A549 (cell line): Measurements from ENCODE around the gene MAVS. TPM values are rescaled to one million over a fixed set of nuclear protein-coding genes. Genes with fewer than 3 reads are reported as not detected.

Experiments used
- ATAC-seq, 2 experiments: fragments of 200-7000 bp in 1 of 2; fragments of >200 bp in 1 of 2; cut with Nextera tagmentation in 1 of 2; cut with Tn5 transposase in 1 of 2; 3 replicates each; pipeline versions ENCODE4 v1.8.0 to v1.9.1; 2018 to 2020; ENCODE audit warnings: mild to moderate bottlenecking in 1 of 2, moderate library complexity in 1 of 2
- CTCF ChIA-PET: fragments of 300-600 bp; sonication (Branson Sonifier 250); formaldehyde crosslinking; extraction: SDS; loops from one replicate; lab custom pipeline; 2021; ENCODE audit warnings: antibody characterized with exemption, inconsistent platforms; lab: Yijun Ruan, JAX
- POLR2A ChIA-PET: fragments of 350-600 bp; formaldehyde crosslinking; extraction: SDS; loops from one replicate; lab custom pipeline; 2021; ENCODE audit warnings: antibody characterized with exemption, inconsistent platforms; lab: Yijun Ruan, JAX
- DNase-seq, 2 experiments: peaks; one replicate each; pipeline versions ENCODE4 v3.0.0 to v3.0.0-alpha.2; 2011 to 2016; ENCODE audit warnings: low read depth in 1 of 2, low spot score in 1 of 2
- FAIRE-seq: peaks from 2 replicates; lab custom pipeline; 2011; peaks lifted over from hg19 to GRCh38; lab: Jason Lieb, UNC
- H3K27ac ChIP-seq, 2 experiments: fragments of >200 bp; sonication (Bioruptor Twin); formaldehyde crosslinking; 3 replicates each; pipeline ENCODE4 v1.5.1; 2016 to 2017
- H3K4me1 ChIP-seq: fragments of >200 bp; sonication (Bioruptor Twin); formaldehyde crosslinking; 3 replicates; pipeline ENCODE4 v1.6.1; 2016
- H3K4me2 ChIP-seq: fragments of >200 bp; sonication (Bioruptor Twin); formaldehyde crosslinking; 3 replicates; pipeline ENCODE4 v1.6.1; 2016
- H3K4me3 ChIP-seq: fragments of >200 bp; sonication (Bioruptor Twin); formaldehyde crosslinking; 3 replicates; pipeline ENCODE4 v1.5.1; 2016
- H3K9me3 ChIP-seq: fragments of >200 bp; sonication (Bioruptor Twin); formaldehyde crosslinking; 3 replicates; pipeline ENCODE4 v1.6.1; 2016
- BHLHE40 ChIP-seq: IDR thresholded peaks from 2 replicates; pipeline ENCODE4 v1.6.1; 2012; ENCODE audit warnings: low read depth, low read length, inconsistent platforms
- CBX8 ChIP-seq: fragments of 200-600 bp; sonication (generic); IDR thresholded peaks from 2 replicates; pipeline ENCODE4 v1.6.1; 2016
- EP300 ChIP-seq, 2 experiments: fragments of >200 bp; sonication (Bioruptor Twin); formaldehyde crosslinking; IDR thresholded peaks; 2 replicates in 1 of 2; 3 replicates in 1 of 2; pipeline ENCODE4 v1.6.1; 2016 to 2017
- ESRRA ChIP-seq: fragments of 150-350 bp; IDR thresholded peaks from 2 replicates; pipeline ENCODE4 v1.6.1; 2014; ENCODE audit warnings: mild to moderate bottlenecking, low read length, borderline replicate concordance
- FOSL2 ChIP-seq, 2 experiments: fragments of 450-650 bp in 1 of 2; fragments of >200 bp in 1 of 2; sonication (Bioruptor Twin) in 1 of 2; formaldehyde crosslinking; IDR thresholded peaks; 2 replicates each; pipeline versions ENCODE4 v1.5.0 to v1.6.1; 2016 to 2020; ENCODE audit warnings: mild to moderate bottlenecking in 1 of 2, moderate library complexity in 1 of 2
- FOXS1 ChIP-seq: fragments of 250-450 bp; sonication (Bioruptor Pico); IDR thresholded peaks from 2 replicates; pipeline ENCODE4 v1.5.0; 2020; ENCODE audit warnings: mild to moderate bottlenecking, moderate library complexity
- GATA3 ChIP-seq: IDR thresholded peaks from 2 replicates; pipeline ENCODE4 v1.6.1; 2012; ENCODE audit warnings: borderline replicate concordance
- HDAC2 ChIP-seq: fragments of 200-600 bp; sonication (generic); IDR thresholded peaks from 2 replicates; pipeline ENCODE4 v1.6.1; 2016
- HOXA7 ChIP-seq: fragments of 250-450 bp; sonication (Bioruptor Pico); IDR thresholded peaks from 2 replicates; pipeline ENCODE4 v1.5.0; 2020; ENCODE audit warnings: mild to moderate bottlenecking, moderate library complexity
- HOXB5 ChIP-seq: fragments of 250-450 bp; sonication (Bioruptor Pico); IDR thresholded peaks from 2 replicates; pipeline ENCODE4 v1.5.0; 2020; ENCODE audit warnings: mild to moderate bottlenecking, moderate library complexity
- KDM1A ChIP-seq: fragments of 200-600 bp; sonication (generic); IDR thresholded peaks from 2 replicates; pipeline ENCODE4 v1.6.1; 2016; ENCODE audit warnings: low read depth, mild to moderate bottlenecking
- MAX ChIP-seq: IDR thresholded peaks from 2 replicates; pipeline ENCODE4 v1.6.1; 2012
- MYC ChIP-seq: IDR thresholded peaks from 2 replicates; pipeline ENCODE4 v1.6.1; 2012; ENCODE audit warnings: mild to moderate bottlenecking, inconsistent platforms, low read length, improper control_type of control experiment, borderline replicate concordance
- POLR2A ChIP-seq: IDR thresholded peaks from 2 replicates; pipeline ENCODE4 v1.6.1; 2012; ENCODE audit warnings: mild to moderate bottlenecking, low read length
- RARB ChIP-seq: fragments of 250-450 bp; sonication (Bioruptor Pico); IDR thresholded peaks from 2 replicates; pipeline ENCODE4 v1.8.0; 2021; ENCODE audit warnings: mild to moderate bottlenecking, moderate library complexity
- RNF2 ChIP-seq: fragments of 200-600 bp; sonication (generic); IDR thresholded peaks from 2 replicates; pipeline ENCODE4 v1.6.1; 2016; ENCODE audit warnings: low read depth, mild to moderate bottlenecking, antibody characterized with exemption, moderate library complexity, borderline replicate concordance
- SMC3 ChIP-seq: fragments of >200 bp; sonication (Bioruptor Twin); formaldehyde crosslinking; IDR thresholded peaks from 3 replicates; pipeline ENCODE4 v1.6.1; 2018; ENCODE audit warnings: inconsistent platforms
- TP53 ChIP-seq: fragments of 250-450 bp; sonication (Bioruptor Pico); IDR thresholded peaks from 2 replicates; pipeline ENCODE4 v1.5.0; 2021; ENCODE audit warnings: mild to moderate bottlenecking, moderate library complexity
- ZC3H11A ChIP-seq: fragments of 450-650 bp; IDR thresholded peaks from 2 replicates; pipeline ENCODE4 v1.6.1; 2014; ENCODE audit warnings: antibody characterized with exemption, mild to moderate bottlenecking
- ZSCAN20 ChIP-seq: fragments of 250-450 bp; sonication (Bioruptor Pico); IDR thresholded peaks from 2 replicates; pipeline ENCODE4 v1.8.0; 2022; ENCODE audit warnings: mild to moderate bottlenecking, moderate library complexity
- WGBS: methylation state at CpG from one replicate; pipeline ENCODE4 v1.1.6; 2017; ENCODE audit errors: missing lambda C conversion rate; 5-methylcytosine and 5-hydroxymethylcytosine counted together
- polyA plus RNA-seq, 4 experiments: library from polyadenylated mRNA; depleted of rRNA in 3 of 4; stranded (reverse); fragments of >200 nt; fragmentation: RNase III in 1 of 4; extraction: RNeasy Plus Mini Kit Qiagen cat#74134 plus additional on column Dnase treatment in 1 of 4; gene quantifications; 2 replicates in 3 of 4; 3 replicates in 1 of 4; pipeline ENCODE4 v1.2.3, GENCODE V29; 2011 to 2017
- TF ChIP-seq, protein P1 (sequence below): fragments of >200 bp; sonication (Bioruptor Twin); formaldehyde crosslinking; IDR thresholded peaks from 3 replicates; pipeline ENCODE4 v1.5.1; 2016
- TF ChIP-seq, protein P2 (sequence below): fragments of 250-450 bp; sonication (Bioruptor Pico); IDR thresholded peaks from 2 replicates; pipeline ENCODE4 v1.5.0; 2021; ENCODE audit warnings: mild to moderate bottlenecking, moderate library complexity, borderline replicate concordance

The MAVS gene
- polyA plus RNA-seq, 2 of the 4 experiments (the other 2 are of a cell fraction) = 18.9 to 31.0 TPM

DNA sequence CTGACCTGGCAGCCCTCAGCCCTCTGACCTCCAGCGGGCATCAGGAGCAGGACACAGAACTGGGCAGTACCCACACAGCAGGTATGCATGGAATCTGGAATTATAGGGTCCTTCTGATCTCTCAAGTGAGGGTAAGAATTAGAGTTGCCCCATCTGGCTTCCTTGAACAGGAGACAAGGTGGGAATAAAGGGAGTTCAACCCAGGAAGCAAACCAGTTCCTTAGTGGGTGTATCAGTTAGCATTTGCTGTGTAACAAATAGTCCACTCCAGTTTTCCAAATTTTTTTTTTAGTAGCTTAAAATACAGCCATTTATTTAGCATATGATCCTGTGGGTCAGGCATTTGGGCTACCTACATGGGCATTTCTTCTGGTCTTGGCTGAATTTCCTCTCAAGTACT lies 15.7 kb downstream of the MAVS start (continued):
- TF ChIP-seq HOXA7 = no peak

GRCh38 chr20:3863317-3863716 lies 16.7 kb downstream of the MAVS start:
- TF ChIP-seq BHLHE40 (no peak), FOSL2 (IDR thresholded peaks at IDR 0.05) (no peak), FOSL2 (CRISPR knock-in tag; IDR thresholded peaks at IDR 0.05) (no peak), FOXS1 (CRISPR knock-in tag) (no peak), EP300 (IDR thresholded peaks at IDR 0.05) (no peak), RARB (CRISPR knock-in tag) (no peak), RNF2 (no peak), MAX (no peak)
- TF ChIP-seq, protein P1, sequence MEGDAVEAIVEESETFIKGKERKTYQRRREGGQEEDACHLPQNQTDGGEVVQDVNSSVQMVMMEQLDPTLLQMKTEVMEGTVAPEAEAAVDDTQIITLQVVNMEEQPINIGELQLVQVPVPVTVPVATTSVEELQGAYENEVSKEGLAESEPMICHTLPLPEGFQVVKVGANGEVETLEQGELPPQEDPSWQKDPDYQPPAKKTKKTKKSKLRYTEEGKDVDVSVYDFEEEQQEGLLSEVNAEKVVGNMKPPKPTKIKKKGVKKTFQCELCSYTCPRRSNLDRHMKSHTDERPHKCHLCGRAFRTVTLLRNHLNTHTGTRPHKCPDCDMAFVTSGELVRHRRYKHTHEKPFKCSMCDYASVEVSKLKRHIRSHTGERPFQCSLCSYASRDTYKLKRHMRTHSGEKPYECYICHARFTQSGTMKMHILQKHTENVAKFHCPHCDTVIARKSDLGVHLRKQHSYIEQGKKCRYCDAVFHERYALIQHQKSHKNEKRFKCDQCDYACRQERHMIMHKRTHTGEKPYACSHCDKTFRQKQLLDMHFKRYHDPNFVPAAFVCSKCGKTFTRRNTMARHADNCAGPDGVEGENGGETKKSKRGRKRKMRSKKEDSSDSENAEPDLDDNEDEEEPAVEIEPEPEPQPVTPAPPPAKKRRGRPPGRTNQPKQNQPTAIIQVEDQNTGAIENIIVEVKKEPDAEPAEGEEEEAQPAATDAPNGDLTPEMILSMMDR = no peak
- TF ChIP-seq, protein P2, sequence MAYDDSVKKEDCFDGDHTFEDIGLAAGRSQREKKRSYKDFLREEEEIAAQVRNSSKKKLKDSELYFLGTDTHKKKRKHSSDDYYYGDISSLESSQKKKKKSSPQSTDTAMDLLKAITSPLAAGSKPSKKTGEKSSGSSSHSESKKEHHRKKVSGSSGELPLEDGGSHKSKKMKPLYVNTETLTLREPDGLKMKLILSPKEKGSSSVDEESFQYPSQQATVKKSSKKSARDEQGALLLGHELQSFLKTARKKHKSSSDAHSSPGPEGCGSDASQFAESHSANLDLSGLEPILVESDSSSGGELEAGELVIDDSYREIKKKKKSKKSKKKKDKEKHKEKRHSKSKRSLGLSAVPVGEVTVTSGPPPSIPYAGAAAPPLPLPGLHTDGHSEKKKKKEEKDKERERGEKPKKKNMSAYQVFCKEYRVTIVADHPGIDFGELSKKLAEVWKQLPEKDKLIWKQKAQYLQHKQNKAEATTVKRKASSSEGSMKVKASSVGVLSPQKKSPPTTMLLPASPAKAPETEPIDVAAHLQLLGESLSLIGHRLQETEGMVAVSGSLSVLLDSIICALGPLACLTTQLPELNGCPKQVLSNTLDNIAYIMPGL (CRISPR knock-in tag) = no peak
- CTCF ChIA-PET = interaction anchor here (3.9 to 9.5 kb wide), 2 partner anchors 8 to 76 kb away, joined by 12 to 95 read pairs; partner anchors contain the start of gene CENPB

DNA sequence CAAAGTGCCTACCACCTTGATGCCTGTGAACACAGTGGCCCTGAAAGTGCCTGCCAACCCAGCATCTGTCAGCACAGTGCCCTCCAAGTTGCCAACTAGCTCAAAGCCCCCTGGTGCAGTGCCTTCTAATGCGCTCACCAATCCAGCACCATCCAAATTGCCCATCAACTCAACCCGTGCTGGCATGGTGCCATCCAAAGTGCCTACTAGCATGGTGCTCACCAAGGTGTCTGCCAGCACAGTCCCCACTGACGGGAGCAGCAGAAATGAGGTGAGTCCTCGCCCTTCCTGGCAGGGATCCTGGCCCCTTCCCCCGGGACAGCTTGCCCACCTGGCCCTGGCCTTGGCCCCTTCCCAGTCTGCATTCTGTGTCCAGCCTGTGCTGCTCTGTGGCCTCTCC lies 17.9 kb downstream of the MAVS start:
- H3K9me3 ChIP-seq = peaks cover 6% of the 10 kb centered on the region
- DNase-seq (no peak), FAIRE-seq (no peak), ATAC-seq (no peak)
- TF ChIP-seq ESRRA (no peak), SMC3 (no peak), FOXS1 (CRISPR knock-in tag) (no peak), HOXB5 (no peak), ZC3H11A (no peak), CBX8 (no peak), RNF2 (no peak), GATA3 (no peak), TP53 (CRISPR knock-in tag) (no peak), POLR2A (no peak), HDAC2 (no peak), MYC (no peak), KDM1A (no peak), ZSCAN20 (CRISPR knock-in tag) (no peak)
- H3K27ac ChIP-seq = no peak overlapping the region
- 89% methylated on average over 5 of the region's 5 CpGs for WGBS
- H3K4me2 ChIP-seq = no peak overlapping the region
- H3K4me1 ChIP-seq = no peaks in the 10 kb centered on the region
- ChIA-PET CTCF (interaction anchor here (0.7 to 9.5 kb wide), 5 partner anchors 9 to 115 kb away, joined by 3 to 95 read pairs (median 3); no protein-coding TSS in a partner anchor), POLR2A (no interaction called here)
- no peak overlapping the region for H3K4me3 ChIP-seq

More at GRCh38 chr20:3863317-3863716, 16.7 kb downstream of the MAVS start:
- 94% methylated on average over 7 of the region's 7 CpGs for WGBS
- FAIRE-seq (no peak), DNase-seq (no peak), ATAC-seq (no peak)
- POLR2A ChIA-PET = no interaction called here
- H3K27ac ChIP-seq = no peak overlapping the region
- H3K4me2 ChIP-seq = no peak overlapping the region
- peaks cover 6% of the 10 kb centered on the region for H3K9me3 ChIP-seq
- H3K4me1 ChIP-seq = no peaks in the 10 kb centered on the region
- H3K4me3 ChIP-seq = no peak overlapping the region
